Stimulated activated CD8-positive, alpha-beta memory T cell treated with anti-CD3 and anti-CD28 coated beads, Interleukin-15, amount 100 ng/mL, for 24 hours (primary cell): ENCODE results near the gene DLG2.

ENCODE experiments used
- DNase-seq: peaks from one replicate; pipeline ENCODE4 v3.0.0-alpha.2; 2020; ENCODE audit warnings: low read depth

Gene DLG2

GRCh38 chr11:84097186-84097585, 1530.0 kb downstream of the DLG2 start:
- no peak for DNase-seq

DNA sequence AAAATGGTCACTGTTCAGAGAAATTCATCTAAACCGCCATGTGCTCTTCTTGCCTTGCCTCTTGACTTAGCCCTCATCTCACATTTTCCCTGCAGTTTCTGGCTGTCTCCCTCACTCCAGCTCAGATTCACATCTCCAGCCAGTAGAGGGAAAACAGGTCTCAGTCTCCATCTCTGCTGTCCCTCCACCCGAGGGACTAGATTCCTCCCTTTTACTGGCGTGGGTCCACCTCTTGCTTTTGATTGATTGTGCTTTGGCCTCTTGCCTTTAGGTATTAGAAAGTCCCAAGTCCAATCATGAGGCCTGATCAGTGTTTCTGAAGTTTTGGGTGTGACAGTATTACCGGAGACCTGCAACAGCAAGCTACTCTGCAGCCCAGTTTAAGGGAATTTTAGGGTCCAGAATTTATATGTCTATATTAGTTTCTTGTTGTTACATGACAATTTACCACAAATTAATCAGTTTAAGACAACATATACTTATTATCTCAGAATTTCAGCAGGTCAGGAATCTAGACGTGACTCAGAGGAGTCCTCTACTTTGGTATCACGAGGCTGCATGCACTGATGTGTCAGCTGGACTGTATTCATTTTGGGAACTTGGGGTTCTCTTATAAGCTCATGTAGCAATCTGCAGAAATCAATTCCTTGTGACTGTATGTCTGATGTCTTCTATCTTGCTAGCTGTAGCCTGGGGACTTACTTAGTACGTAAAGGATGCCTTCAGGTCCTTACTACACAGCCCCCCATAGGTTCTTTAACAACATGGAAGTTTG, 1535.7 kb downstream of the DLG2 start:
- no peak for DNase-seq

- no peak for DNase-seq
Observed at GRCh38 chr11:84089072-84090057, 1537.8 kb downstream of the DLG2 start.

DNA sequence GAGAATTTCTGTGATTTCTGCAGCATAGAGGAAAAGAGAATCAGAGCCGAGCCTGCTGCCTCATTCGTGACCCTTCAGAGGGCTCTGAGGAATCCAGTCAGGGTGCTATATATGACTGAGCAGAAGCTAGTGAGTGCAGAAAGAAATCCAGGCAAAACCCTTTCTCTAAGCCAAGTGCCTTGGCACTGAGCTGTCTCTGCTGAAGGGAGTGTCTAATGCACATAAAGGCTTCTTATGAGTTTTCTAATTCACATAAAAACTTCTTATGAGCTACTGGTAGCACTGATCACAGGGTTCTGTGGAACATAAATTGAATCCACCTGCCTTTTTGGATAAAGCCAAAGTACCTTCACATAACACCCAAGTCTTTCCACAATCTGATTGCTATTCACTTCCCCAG, 1555.3 kb downstream of the DLG2 start:
- no peak for DNase-seq

GRCh38 chr11:84069048-84069447, 1558.1 kb downstream of the DLG2 start:
- DNase-seq: no peak

GRCh38 chr11:84061726-84062125, 1565.4 kb downstream of the DLG2 start:
- DNase-seq: no peak

DNA sequence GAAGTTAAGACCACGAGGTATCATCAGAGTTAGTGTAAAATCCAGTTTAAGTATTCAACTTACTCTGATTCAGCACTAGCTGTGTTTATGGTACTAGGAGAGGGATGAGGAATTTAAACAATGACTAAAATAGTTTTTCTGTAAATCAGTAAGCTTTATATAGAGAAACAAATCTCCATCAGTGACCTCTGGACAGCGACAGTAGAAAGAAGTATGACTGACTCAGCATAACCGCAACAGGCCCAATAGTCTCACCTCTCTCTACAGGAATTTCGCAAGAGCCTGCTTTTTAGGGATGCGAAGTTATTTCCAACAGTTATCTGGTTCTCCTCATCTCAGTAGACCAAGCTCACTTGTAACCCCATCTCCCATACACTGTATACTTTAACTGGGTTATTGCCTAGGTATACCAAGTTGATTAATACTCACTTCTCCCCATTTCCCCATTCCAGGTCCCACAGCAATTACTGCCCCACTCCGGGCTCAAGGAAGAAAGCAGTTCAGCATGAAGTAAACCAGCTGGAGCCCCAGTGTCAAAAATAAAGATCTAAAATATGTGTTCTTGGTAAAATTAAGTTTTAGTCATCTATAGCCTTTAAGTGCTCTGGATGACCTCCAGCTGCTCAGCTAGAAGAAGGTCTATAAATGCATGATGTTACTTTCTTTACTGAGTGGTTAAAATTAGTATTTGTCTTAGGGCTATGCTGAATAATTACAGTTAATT, 1570.3 kb downstream of the DLG2 start:
- DNase-seq: no peak

DNA sequence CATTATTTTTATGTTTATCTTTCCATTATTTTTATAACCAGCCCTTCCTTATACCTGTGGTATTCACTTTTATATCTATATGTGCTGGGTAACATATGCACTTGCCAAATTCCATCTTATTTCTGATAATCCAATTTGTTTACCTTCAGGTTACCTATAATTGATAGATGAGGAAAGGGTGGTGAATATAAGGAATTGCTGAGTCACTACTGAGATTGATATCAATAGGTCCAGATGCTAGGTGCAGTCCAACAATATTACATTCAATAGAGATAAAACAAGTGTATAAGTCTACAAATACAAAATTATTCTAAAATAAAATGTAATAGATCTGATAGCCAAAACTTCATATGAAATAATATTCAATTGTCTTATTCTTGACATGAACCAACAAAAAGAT, 1582.0 kb downstream of the DLG2 start:
- no peak for DNase-seq

- no peak for DNase-seq
Observed at GRCh38 chr11:84044706-84045105, 1582.4 kb downstream of the DLG2 start.

GRCh38 chr11:84036664-84037194, 1590.4 kb downstream of the DLG2 start:
- DNase-seq: no peak

- DNase-seq: no peak
Observed at GRCh38 chr11:84035645-84036044, 1591.5 kb downstream of the DLG2 start.

DNA sequence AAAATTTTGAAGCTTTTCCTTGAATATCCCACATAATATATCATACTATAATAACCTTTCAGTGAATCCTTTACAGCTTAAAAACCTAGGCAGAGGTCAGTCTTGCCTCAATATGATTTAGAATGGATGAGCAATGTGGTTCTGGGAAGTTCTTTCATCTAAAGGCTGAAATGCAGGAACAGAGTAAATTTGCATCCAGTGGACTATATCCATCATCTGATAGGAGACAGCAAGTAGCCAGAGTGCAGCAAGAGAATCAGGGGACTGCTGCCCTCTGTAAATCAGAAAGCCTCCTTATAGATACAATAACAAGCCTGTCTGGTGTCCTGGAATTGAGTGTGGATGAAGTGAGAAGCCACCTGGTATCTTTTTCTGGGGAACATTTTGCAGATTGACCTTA, 1592.7 kb downstream of the DLG2 start:
- DNase-seq: no peak

GRCh38 chr11:84024266-84024665, 1602.9 kb downstream of the DLG2 start:
- no peak for DNase-seq

DNA sequence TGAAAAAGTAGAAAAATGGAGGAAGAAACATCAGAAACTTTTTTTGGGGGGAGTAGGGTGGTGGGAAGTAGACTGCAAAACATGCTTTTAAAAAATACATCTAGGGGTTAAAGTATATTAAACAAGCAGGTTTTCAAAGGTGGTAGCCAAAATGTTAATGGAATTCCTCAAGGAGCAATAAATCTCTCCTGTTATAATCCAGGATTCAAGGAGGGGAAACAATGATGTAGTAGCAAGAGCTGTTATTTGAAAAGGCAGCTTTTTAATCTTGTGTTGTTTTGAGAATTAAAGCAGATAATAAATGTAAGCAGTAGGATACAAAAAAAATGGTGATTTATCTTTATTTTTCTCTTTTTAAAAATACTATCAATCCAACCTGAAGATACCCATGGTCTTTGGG, 1604.4 kb downstream of the DLG2 start:
- DNase-seq: no peak

GRCh38 chr11:84022201-84022600, 1604.9 kb downstream of the DLG2 start:
- DNase-seq: no peak

DNA sequence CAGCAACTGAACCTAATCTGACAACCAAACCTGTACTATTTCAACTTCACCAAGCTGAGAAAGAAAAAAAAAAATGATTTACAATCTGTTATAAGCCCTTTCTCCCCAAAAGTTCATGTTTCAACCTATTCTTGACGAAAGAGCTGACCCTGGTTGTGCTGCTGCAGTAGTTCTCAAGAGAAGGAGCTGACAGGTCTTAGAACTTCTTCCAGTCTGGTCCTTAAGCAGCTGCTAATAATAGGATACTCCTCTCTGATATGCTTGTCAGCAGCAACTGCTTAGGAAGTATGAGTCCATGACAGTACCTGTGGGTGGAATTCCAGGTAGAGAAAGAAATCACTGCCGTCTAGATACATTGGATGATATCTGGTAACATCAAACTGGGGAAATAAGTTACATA, 1605.9 kb downstream of the DLG2 start:
- no peak for DNase-seq

- no peak for DNase-seq
Observed at GRCh38 chr11:84019571-84020194, 1607.5 kb downstream of the DLG2 start.

GRCh38 chr11:84014539-84014938, 1612.6 kb downstream of the DLG2 start:
- no peak for DNase-seq

DNA sequence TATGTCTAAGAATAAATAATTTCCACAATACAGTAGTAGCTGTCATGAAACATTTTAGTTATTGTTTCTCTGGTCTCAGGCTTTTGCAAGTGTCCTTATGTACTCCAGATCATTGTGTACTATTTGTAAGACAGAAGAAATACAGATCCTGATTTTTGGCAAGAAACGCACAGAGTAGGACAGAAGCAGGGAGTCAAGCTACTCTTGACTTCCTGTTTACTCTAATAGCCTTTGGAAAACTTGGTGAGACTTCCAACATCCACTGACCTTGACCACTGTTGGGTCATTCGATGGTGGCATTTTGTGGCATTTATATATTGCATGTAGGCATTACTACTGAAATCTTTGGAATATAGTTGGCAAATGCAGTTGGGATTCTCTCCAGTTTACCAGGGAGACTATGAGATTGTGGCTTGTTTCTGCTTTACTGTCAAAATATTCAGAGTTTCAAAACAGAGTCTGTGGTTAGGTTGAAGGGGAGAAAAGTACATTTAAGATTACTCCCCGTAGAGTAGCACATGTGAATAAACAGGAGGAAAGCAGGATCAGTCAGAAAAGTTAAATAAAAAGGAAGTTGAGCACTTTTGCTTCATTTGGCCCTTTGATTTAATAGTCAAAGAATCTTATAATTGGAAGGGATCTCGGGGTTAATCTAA, 1614.8 kb downstream of the DLG2 start:
- DNase-seq: no peak

GRCh38 chr11:84003181-84003580, 1624.0 kb downstream of the DLG2 start:
- no peak for DNase-seq

- DNase-seq: no peak
Observed at GRCh38 chr11:83998921-83999320, 1628.2 kb downstream of the DLG2 start.
